ENCODE measurements around the gene PARD6B.

DNA sequence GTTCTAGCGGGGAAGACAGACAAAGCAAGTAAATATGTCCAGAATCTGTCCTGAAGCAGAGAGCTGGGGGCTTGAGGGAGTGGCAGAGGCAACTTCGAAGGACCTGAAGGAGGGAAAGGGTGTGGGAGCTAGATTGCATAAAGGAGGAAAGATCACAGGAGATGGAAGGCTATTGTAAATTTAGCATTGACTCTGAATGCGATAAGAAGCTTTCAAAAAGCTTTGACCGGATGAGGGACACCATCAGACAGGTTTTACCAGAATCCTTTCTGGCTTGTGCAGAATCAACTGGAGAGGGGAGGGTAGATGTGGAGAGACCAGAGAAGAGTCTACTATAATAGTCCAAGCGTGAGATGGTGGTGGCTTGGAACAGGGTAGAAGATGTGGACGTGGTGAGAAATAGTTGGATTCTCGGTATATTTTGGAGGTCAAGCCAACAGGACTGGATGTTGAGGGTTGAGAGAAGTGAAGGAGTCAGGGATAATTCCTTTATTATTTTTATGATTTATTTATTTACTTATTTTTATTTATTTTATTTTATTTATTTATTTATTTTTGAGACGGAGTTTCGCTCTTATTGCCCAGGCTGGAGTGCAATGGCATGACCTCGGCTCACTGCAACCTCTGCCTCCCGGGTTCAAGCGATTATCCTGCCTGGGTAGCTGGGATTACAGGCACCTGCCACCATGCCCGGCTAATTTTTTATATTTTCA is 20.1 kb upstream of the PARD6B start:
- TF ChIP-seq RAD21 (IDR thresholded peaks at IDR 0.05; ENCODE audit: low read length) (no peak), POLR2AphosphoS5 (IDR thresholded peaks at IDR 0.05; ENCODE audit: low read depth, low read length) (no peak), RFX5 (IDR thresholded peaks at IDR 0.05; ENCODE audit: low read length) (no peak), YY1 (IDR thresholded peaks at IDR 0.05; ENCODE audit: low read depth) (no peak), EP300 (IDR thresholded peaks at IDR 0.05; ENCODE audit: borderline replicate concordance in 1 of 2, low read depth in 1 of 2, low read length in 1 of 2) (no peak), EZH2phosphoT487 (IDR thresholded peaks at IDR 0.05; ENCODE audit: borderline replicate concordance, low read depth) (no peak), GATA2 (CRISPR knock-in tag; IDR thresholded peaks at IDR 0.05) (no peak), NFIC (IDR thresholded peaks at IDR 0.05; ENCODE audit: borderline replicate concordance) (no peak)
- TF ChIP-seq, protein P1, sequence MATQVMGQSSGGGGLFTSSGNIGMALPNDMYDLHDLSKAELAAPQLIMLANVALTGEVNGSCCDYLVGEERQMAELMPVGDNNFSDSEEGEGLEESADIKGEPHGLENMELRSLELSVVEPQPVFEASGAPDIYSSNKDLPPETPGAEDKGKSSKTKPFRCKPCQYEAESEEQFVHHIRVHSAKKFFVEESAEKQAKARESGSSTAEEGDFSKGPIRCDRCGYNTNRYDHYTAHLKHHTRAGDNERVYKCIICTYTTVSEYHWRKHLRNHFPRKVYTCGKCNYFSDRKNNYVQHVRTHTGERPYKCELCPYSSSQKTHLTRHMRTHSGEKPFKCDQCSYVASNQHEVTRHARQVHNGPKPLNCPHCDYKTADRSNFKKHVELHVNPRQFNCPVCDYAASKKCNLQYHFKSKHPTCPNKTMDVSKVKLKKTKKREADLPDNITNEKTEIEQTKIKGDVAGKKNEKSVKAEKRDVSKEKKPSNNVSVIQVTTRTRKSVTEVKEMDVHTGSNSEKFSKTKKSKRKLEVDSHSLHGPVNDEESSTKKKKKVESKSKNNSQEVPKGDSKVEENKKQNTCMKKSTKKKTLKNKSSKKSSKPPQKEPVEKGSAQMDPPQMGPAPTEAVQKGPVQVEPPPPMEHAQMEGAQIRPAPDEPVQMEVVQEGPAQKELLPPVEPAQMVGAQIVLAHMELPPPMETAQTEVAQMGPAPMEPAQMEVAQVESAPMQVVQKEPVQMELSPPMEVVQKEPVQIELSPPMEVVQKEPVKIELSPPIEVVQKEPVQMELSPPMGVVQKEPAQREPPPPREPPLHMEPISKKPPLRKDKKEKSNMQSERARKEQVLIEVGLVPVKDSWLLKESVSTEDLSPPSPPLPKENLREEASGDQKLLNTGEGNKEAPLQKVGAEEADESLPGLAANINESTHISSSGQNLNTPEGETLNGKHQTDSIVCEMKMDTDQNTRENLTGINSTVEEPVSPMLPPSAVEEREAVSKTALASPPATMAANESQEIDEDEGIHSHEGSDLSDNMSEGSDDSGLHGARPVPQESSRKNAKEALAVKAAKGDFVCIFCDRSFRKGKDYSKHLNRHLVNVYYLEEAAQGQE (IDR thresholded peaks at IDR 0.05; ENCODE audit: low read depth, low read length): no peak
- TF ChIP-seq, protein P2, sequence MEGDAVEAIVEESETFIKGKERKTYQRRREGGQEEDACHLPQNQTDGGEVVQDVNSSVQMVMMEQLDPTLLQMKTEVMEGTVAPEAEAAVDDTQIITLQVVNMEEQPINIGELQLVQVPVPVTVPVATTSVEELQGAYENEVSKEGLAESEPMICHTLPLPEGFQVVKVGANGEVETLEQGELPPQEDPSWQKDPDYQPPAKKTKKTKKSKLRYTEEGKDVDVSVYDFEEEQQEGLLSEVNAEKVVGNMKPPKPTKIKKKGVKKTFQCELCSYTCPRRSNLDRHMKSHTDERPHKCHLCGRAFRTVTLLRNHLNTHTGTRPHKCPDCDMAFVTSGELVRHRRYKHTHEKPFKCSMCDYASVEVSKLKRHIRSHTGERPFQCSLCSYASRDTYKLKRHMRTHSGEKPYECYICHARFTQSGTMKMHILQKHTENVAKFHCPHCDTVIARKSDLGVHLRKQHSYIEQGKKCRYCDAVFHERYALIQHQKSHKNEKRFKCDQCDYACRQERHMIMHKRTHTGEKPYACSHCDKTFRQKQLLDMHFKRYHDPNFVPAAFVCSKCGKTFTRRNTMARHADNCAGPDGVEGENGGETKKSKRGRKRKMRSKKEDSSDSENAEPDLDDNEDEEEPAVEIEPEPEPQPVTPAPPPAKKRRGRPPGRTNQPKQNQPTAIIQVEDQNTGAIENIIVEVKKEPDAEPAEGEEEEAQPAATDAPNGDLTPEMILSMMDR (IDR thresholded peaks at IDR 0.05): no peak
- TF ChIP-seq, protein P3, sequence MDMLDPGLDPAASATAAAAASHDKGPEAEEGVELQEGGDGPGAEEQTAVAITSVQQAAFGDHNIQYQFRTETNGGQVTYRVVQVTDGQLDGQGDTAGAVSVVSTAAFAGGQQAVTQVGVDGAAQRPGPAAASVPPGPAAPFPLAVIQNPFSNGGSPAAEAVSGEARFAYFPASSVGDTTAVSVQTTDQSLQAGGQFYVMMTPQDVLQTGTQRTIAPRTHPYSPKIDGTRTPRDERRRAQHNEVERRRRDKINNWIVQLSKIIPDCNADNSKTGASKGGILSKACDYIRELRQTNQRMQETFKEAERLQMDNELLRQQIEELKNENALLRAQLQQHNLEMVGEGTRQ (IDR thresholded peaks at IDR 0.05; ENCODE audit: borderline replicate concordance, low read depth, low read length): no peak
- TF ChIP-seq, protein P4, sequence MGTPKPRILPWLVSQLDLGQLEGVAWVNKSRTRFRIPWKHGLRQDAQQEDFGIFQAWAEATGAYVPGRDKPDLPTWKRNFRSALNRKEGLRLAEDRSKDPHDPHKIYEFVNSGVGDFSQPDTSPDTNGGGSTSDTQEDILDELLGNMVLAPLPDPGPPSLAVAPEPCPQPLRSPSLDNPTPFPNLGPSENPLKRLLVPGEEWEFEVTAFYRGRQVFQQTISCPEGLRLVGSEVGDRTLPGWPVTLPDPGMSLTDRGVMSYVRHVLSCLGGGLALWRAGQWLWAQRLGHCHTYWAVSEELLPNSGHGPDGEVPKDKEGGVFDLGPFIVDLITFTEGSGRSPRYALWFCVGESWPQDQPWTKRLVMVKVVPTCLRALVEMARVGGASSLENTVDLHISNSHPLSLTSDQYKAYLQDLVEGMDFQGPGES (IDR thresholded peaks at IDR 0.05; ENCODE audit: low read depth, low read length): no peak
